GM12892 (cell line): ENCODE measurements around the gene UBE2C.

ENCODE experiments used
- POLR2A ChIP-seq: IDR thresholded peaks from 2 replicates; pipeline ENCODE4 v1.6.1; 2011; ENCODE audit warnings: low read depth, low read length, control low read depth
- POLR2AphosphoS5 ChIP-seq: IDR thresholded peaks from 2 replicates; pipeline ENCODE4 v1.6.1; 2011; ENCODE audit warnings: low read depth, low read length, control low read depth

DNA sequence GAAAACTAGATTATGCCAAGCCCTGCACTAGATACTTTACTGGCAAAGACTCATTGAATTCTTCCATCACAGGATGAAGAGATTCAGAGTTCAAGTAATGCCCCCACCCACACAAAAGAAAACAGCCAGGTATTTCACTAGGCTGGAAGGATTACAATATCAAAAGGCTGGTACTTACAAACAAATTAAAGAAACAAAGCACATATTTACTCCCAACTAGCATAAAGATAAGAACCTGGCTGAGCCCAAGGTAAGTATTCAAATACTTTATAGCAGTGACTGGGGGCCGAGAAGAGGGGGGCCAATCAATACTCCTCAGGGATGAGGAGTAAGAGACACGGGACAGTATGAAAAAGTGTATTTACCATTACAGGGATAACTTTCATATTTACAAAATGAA lies 41.0 kb downstream of the UBE2C start:
- no peak for TF ChIP-seq POLR2AphosphoS5
- no peak for TF ChIP-seq POLR2A
